ENCODE measurements around the gene RPAP3.
A peak's percentile ranks its signal among the peaks of the same experiment; 100 is the strongest.

The RPAP3 gene

GRCh38 chr12:47739297-47739696 is 33.5 kb upstream of the RPAP3 start:
- DNase-seq (ENCODE audit: low spot score) = no peak
- H3K4me2 ChIP-seq (ENCODE audit: insufficient read depth, low read length, poor library complexity, severe bottlenecking) = no peak overlapping the region
- H4K8ac ChIP-seq (ENCODE audit: low read depth, low read length) = no peak overlapping the region
- H2AFZ ChIP-seq (ENCODE audit: low read length) = no peak overlapping the region
- H3K14ac ChIP-seq (ENCODE audit: low read length) = no peak overlapping the region
- H3K4me1 ChIP-seq (ENCODE audit: control insufficient read depth in 2 of 2, insufficient read depth in 1 of 2, low read depth in 1 of 2, low read length in 2 of 2) = peaks cover 21 to 23% of the 10 kb centered on the region in 2 donors
- WGBS, 2 donors (ENCODE audit: extremely low coverage in 2 of 2, insufficient read length in 2 of 2, insufficient replicate concordance in 1 of 2) = no CpG with 5 or more reads among the region's 3 CpGs
- H2BK15ac ChIP-seq (ENCODE audit: low read length) = no peak overlapping the region
- no peaks in the 10 kb centered on the region for H3K9me3 ChIP-seq (replicated peaks in 1 of 2; ENCODE audit: control insufficient read depth in 2 of 2, insufficient read depth in 1 of 2, low read depth in 1 of 2, low read length in 2 of 2)
- no peaks in the 10 kb centered on the region for H3K79me1 ChIP-seq (ENCODE audit: low read depth, low read length)
- H2BK5ac ChIP-seq (ENCODE audit: low read length) = no peak overlapping the region
- H3K27me3 ChIP-seq (ENCODE audit: control insufficient read depth in 3 of 3, insufficient read depth in 3 of 3, low read depth in 1 of 3, low read length in 3 of 3) = no peaks in the 10 kb centered on the region
- H3K18ac ChIP-seq (ENCODE audit: low read length) = no peak overlapping the region
- H3K36me3 ChIP-seq (replicated peaks in 1 of 2; ENCODE audit: control insufficient read depth in 2 of 2, insufficient read depth in 2 of 2, low read length in 2 of 2) = no peaks in the 10 kb centered on the region
- no peak overlapping the region for H3K4me3 ChIP-seq (ENCODE audit: low read length in 2 of 2)
- peak overlapping the region; percentile 22 for H2AK5ac ChIP-seq (ENCODE audit: low read depth, low read length)
- H3K4ac ChIP-seq (ENCODE audit: low read length) = no peak overlapping the region
- H3K9ac ChIP-seq (ENCODE audit: low read depth, low read length, poor library complexity) = no peak overlapping the region
- no peak overlapping the region for H2BK120ac ChIP-seq (ENCODE audit: low read depth, low read length)
- no peak overlapping the region for H2BK12ac ChIP-seq (ENCODE audit: low read length)
- no peak overlapping the region for H3K23ac ChIP-seq (ENCODE audit: low read depth, low read length, poor library complexity)
- no peak overlapping the region for H4K91ac ChIP-seq (ENCODE audit: low read depth, low read length, poor library complexity)
- no peak overlapping the region for H3K27ac ChIP-seq (replicated peaks; ENCODE audit: low read length)

- H3K4ac ChIP-seq (ENCODE audit: low read length) = no peak overlapping the region
- H3K14ac ChIP-seq (ENCODE audit: low read length) = no peak overlapping the region
- H3K9ac ChIP-seq (ENCODE audit: low read depth, low read length, poor library complexity) = no peak overlapping the region
- H2BK15ac ChIP-seq (ENCODE audit: low read length) = no peak overlapping the region
- no peaks in the 10 kb centered on the region for H3K27me3 ChIP-seq (ENCODE audit: control insufficient read depth in 3 of 3, insufficient read depth in 3 of 3, low read depth in 1 of 3, low read length in 3 of 3)
- no peak overlapping the region for H4K91ac ChIP-seq (ENCODE audit: low read depth, low read length, poor library complexity)
- H2BK12ac ChIP-seq (ENCODE audit: low read length) = peak overlapping the region; percentile 14
- peak overlapping the region; percentile 8 for H2BK5ac ChIP-seq (ENCODE audit: low read length)
- H2AK5ac ChIP-seq (ENCODE audit: low read depth, low read length) = peak overlapping the region; percentile 11
- no peak overlapping the region for H3K27ac ChIP-seq (replicated peaks; ENCODE audit: low read length)
- no peak overlapping the region for H3K4me3 ChIP-seq (ENCODE audit: low read length in 2 of 2)
- no CpG with 5 or more reads among the region's 17 CpGs for WGBS, 2 donors (ENCODE audit: extremely low coverage in 2 of 2, insufficient read length in 2 of 2, insufficient replicate concordance in 1 of 2)
- H3K79me1 ChIP-seq (ENCODE audit: low read depth, low read length) = no peaks in the 10 kb centered on the region
- no peaks in the 10 kb centered on the region for H3K36me3 ChIP-seq (replicated peaks in 1 of 2; ENCODE audit: control insufficient read depth in 2 of 2, insufficient read depth in 2 of 2, low read length in 2 of 2)
- no peak for DNase-seq (ENCODE audit: low spot score)
- H3K23ac ChIP-seq (ENCODE audit: low read depth, low read length, poor library complexity) = no peak overlapping the region
- H3K18ac ChIP-seq (ENCODE audit: low read length) = no peak overlapping the region
- H3K4me2 ChIP-seq (ENCODE audit: insufficient read depth, low read length, poor library complexity, severe bottlenecking) = no peak overlapping the region
- no peak overlapping the region for H4K8ac ChIP-seq (ENCODE audit: low read depth, low read length)
- H3K4me1 ChIP-seq (ENCODE audit: control insufficient read depth in 2 of 2, insufficient read depth in 1 of 2, low read depth in 1 of 2, low read length in 2 of 2) = peaks cover 21 to 24% of the 10 kb centered on the region in 2 donors
- no peak overlapping the region for H2AFZ ChIP-seq (ENCODE audit: low read length)
- H2BK120ac ChIP-seq (ENCODE audit: low read depth, low read length) = peak overlapping the region; percentile 49
- H3K9me3 ChIP-seq (replicated peaks in 1 of 2; ENCODE audit: control insufficient read depth in 2 of 2, insufficient read depth in 1 of 2, low read depth in 1 of 2, low read length in 2 of 2) = no peaks in the 10 kb centered on the region
These were observed 32.2 kb upstream of the RPAP3 start for GRCh38 chr12:47737936-47738594.

GRCh38 chr12:47736877-47737676 is 31.2 kb upstream of the RPAP3 start:
- Histone ChIP-seq H3K36me3 (replicated peaks in 1 of 2; ENCODE audit: control insufficient read depth in 2 of 2, insufficient read depth in 2 of 2, low read length in 2 of 2) (no peaks in the 10 kb centered on the region), H4K8ac (ENCODE audit: low read depth, low read length) (peak overlapping the region; percentile 56), H3K4ac (ENCODE audit: low read length) (no peak overlapping the region), H3K4me1 (ENCODE audit: control insufficient read depth in 2 of 2, insufficient read depth in 1 of 2, low read depth in 1 of 2, low read length in 2 of 2) (peaks cover 21 to 24% of the 10 kb centered on the region in 2 donors), H3K27me3 (ENCODE audit: control insufficient read depth in 3 of 3, insufficient read depth in 3 of 3, low read depth in 1 of 3, low read length in 3 of 3) (no peaks in the 10 kb centered on the region), H3K18ac (ENCODE audit: low read length) (peak overlapping the region; percentile 55), H4K91ac (ENCODE audit: low read depth, low read length, poor library complexity) (no peak overlapping the region), H3K79me1 (ENCODE audit: low read depth, low read length) (no peaks in the 10 kb centered on the region), H2BK5ac (ENCODE audit: low read length) (no peak overlapping the region), H2AK5ac (ENCODE audit: low read depth, low read length) (peak overlapping the region; percentile 58), H3K14ac (ENCODE audit: low read length) (no peak overlapping the region), H2AFZ (ENCODE audit: low read length) (peak overlapping the region; percentile 73), H3K4me2 (ENCODE audit: insufficient read depth, low read length, poor library complexity, severe bottlenecking) (no peak overlapping the region), H3K27ac (replicated peaks; ENCODE audit: low read length) (no peak overlapping the region), H2BK15ac (ENCODE audit: low read length) (peak overlapping the region; percentile 11), H2BK120ac (ENCODE audit: low read depth, low read length) (no peak overlapping the region), H2BK12ac (ENCODE audit: low read length) (no peak overlapping the region), H3K23ac (ENCODE audit: low read depth, low read length, poor library complexity) (peak overlapping the region; percentile 83), H3K9me3 (replicated peaks in 1 of 2; ENCODE audit: control insufficient read depth in 2 of 2, insufficient read depth in 1 of 2, low read depth in 1 of 2, low read length in 2 of 2) (no peaks in the 10 kb centered on the region), H3K4me3 (ENCODE audit: low read length in 2 of 2) (no peak overlapping the region), H3K9ac (ENCODE audit: low read depth, low read length, poor library complexity) (peak overlapping the region; percentile 45)
- no CpG with 5 or more reads among the region's 19 CpGs for WGBS, 2 donors (ENCODE audit: extremely low coverage in 2 of 2, insufficient read length in 2 of 2, insufficient replicate concordance in 1 of 2)
- no peak for DNase-seq (ENCODE audit: low spot score)

GRCh38 chr12:47736216-47736615 is 30.4 kb upstream of the RPAP3 start:
- Histone ChIP-seq H3K79me1 (ENCODE audit: low read depth, low read length) (no peaks in the 10 kb centered on the region), H4K8ac (ENCODE audit: low read depth, low read length) (no peak overlapping the region), H2AFZ (ENCODE audit: low read length) (no peak overlapping the region), H3K36me3 (replicated peaks in 1 of 2; ENCODE audit: control insufficient read depth in 2 of 2, insufficient read depth in 2 of 2, low read length in 2 of 2) (no peaks in the 10 kb centered on the region), H3K4ac (ENCODE audit: low read length) (no peak overlapping the region), H2AK5ac (ENCODE audit: low read depth, low read length) (peak overlapping the region; percentile 65), H3K4me1 (ENCODE audit: control insufficient read depth in 2 of 2, insufficient read depth in 1 of 2, low read depth in 1 of 2, low read length in 2 of 2) (peaks cover 21 to 24% of the 10 kb centered on the region in 2 donors), H3K4me2 (ENCODE audit: insufficient read depth, low read length, poor library complexity, severe bottlenecking) (no peak overlapping the region), H3K23ac (ENCODE audit: low read depth, low read length, poor library complexity) (no peak overlapping the region), H3K9me3 (replicated peaks in 1 of 2; ENCODE audit: control insufficient read depth in 2 of 2, insufficient read depth in 1 of 2, low read depth in 1 of 2, low read length in 2 of 2) (no peaks in the 10 kb centered on the region), H3K27ac (replicated peaks; ENCODE audit: low read length) (no peak overlapping the region), H3K9ac (ENCODE audit: low read depth, low read length, poor library complexity) (no peak overlapping the region), H2BK120ac (ENCODE audit: low read depth, low read length) (no peak overlapping the region), H2BK15ac (ENCODE audit: low read length) (peak overlapping the region; percentile 63), H2BK12ac (ENCODE audit: low read length) (no peak overlapping the region), H3K18ac (ENCODE audit: low read length) (peak overlapping the region; percentile 1), H4K91ac (ENCODE audit: low read depth, low read length, poor library complexity) (no peak overlapping the region), H3K27me3 (ENCODE audit: control insufficient read depth in 3 of 3, insufficient read depth in 3 of 3, low read depth in 1 of 3, low read length in 3 of 3) (no peaks in the 10 kb centered on the region), H3K14ac (ENCODE audit: low read length) (no peak overlapping the region), H2BK5ac (ENCODE audit: low read length) (peak overlapping the region; percentile 14), H3K4me3 (ENCODE audit: low read length in 2 of 2) (no peak overlapping the region)
- WGBS, 2 donors (ENCODE audit: extremely low coverage in 2 of 2, insufficient read length in 2 of 2, insufficient replicate concordance in 1 of 2) = no CpG with 5 or more reads among the region's 4 CpGs
- no peak for DNase-seq (ENCODE audit: low spot score)
